Naive thymus-derived CD4-positive, alpha-beta T cell (primary cell): ENCODE measurements around the gene RNASE8. TPM values are rescaled to one million over a fixed set of nuclear protein-coding genes. Genes with fewer than 3 reads are reported as not detected.

Experiments
- ATAC-seq: fragments of 150-1000 bp; cut with Tn5 transposase; 2 replicates; pipeline ENCODE4 v1.10.0; 2021; ENCODE audit warnings: mild to moderate bottlenecking, moderate library complexity
- CTCF ChIA-PET: fragments of 350-600 bp; sonication (Branson Sonifier 250); formaldehyde crosslinking; loops from one replicate; lab custom pipeline; 2021; ENCODE audit warnings: antibody characterized with exemption; lab: Charles Lee
- POLR2A ChIA-PET: fragments of 350-600 bp; sonication (Branson Sonifier 250); formaldehyde crosslinking; loops from one replicate; lab custom pipeline; 2021; ENCODE audit warnings: antibody characterized with exemption, inconsistent platforms; lab: Charles Lee
- DNase-seq, 9 donors: peaks; one replicate each; pipeline versions ENCODE4 v3.0.0 to v3.0.0-alpha.2; 2020 to 2022; ENCODE audit warnings: mixed read lengths in 1 of 9
- H3K27ac ChIP-seq: one replicate; pipeline ENCODE4 v1.7.0; 2013; ENCODE audit warnings: mild to moderate bottlenecking, low read depth, low read length, moderate library complexity
- H3K27me3 ChIP-seq, 2 donors: one replicate each; pipeline ENCODE4 v1.7.0; 2013; ENCODE audit warnings: low read length in 2 of 2, mild to moderate bottlenecking in 2 of 2, moderate library complexity in 2 of 2; ENCODE audit not compliant: control insufficient read depth in 2 of 2, insufficient read depth in 2 of 2
- H3K36me3 ChIP-seq, 3 experiments: 1 replicate in 2 of 3; 2 replicates in 1 of 3; pipeline ENCODE4 v1.7.0; 2013; ENCODE audit warnings: low read length in 3 of 3, mild to moderate bottlenecking in 3 of 3, moderate library complexity in 1 of 3; ENCODE audit not compliant: insufficient read depth in 3 of 3, control insufficient read depth in 2 of 3
- H3K4me1 ChIP-seq, 2 donors: one replicate each; pipeline ENCODE4 v1.7.0; 2013; ENCODE audit warnings: low read length in 2 of 2, mild to moderate bottlenecking in 2 of 2, moderate library complexity in 1 of 2; ENCODE audit not compliant: control insufficient read depth in 2 of 2, insufficient read depth in 2 of 2
- H3K4me3 ChIP-seq: 2 replicates; pipeline ENCODE4 v1.7.0; 2013; ENCODE audit warnings: mild to moderate bottlenecking, low read length
- H3K9me3 ChIP-seq, 3 experiments: 1 replicate in 2 of 3; 2 replicates in 1 of 3; pipeline ENCODE4 v1.7.0; 2013; ENCODE audit warnings: low read length in 3 of 3; ENCODE audit not compliant: control insufficient read depth in 2 of 3
- H3K27ac Mint-ChIP-seq, 9 donors: one replicate each; pipeline ENCODE4 v1.8.0; 2020 to 2022; ENCODE audit warnings: mixed read lengths in 9 of 9, mild to moderate bottlenecking in 8 of 9, moderate library complexity in 5 of 9, inconsistent platforms in 2 of 9
- H3K27me3 Mint-ChIP-seq, 5 donors: one replicate each; pipeline ENCODE4 v1.8.0; 2021 to 2022; ENCODE audit warnings: mixed read lengths in 5 of 5, mild to moderate bottlenecking in 1 of 5
- H3K36me3 Mint-ChIP-seq, 5 donors: one replicate each; pipeline ENCODE4 v1.8.0; 2020 to 2022; ENCODE audit warnings: mixed read lengths in 5 of 5, mild to moderate bottlenecking in 3 of 5, inconsistent platforms in 1 of 5
- H3K4me1 Mint-ChIP-seq, 7 donors: one replicate each; pipeline ENCODE4 v1.8.0; 2020 to 2022; ENCODE audit warnings: mixed read lengths in 7 of 7, mild to moderate bottlenecking in 3 of 7, inconsistent platforms in 1 of 7
- H3K4me3 Mint-ChIP-seq, 10 donors: one replicate each; pipeline ENCODE4 v1.8.0; 2020 to 2022; ENCODE audit warnings: mild to moderate bottlenecking in 10 of 10, mixed read lengths in 10 of 10, moderate library complexity in 6 of 10, inconsistent platforms in 2 of 10
- H3K9me3 Mint-ChIP-seq, 11 donors: one replicate each; pipeline ENCODE4 v1.8.0; 2020 to 2022; ENCODE audit warnings: mixed read lengths in 11 of 11, mild to moderate bottlenecking in 4 of 11, inconsistent platforms in 1 of 11, moderate library complexity in 1 of 11
- intact Hi-C, 2 donors: fragments of 100-400 bp; cut with micrococcal nuclease; formaldehyde crosslinking; loops; one replicate each; pipeline ENCODE4 v1.15.1; 2023
- polyA plus RNA-seq, 2 donors: library from polyadenylated mRNA; unstranded; fragments of 300-500 nt; fragmentation: Illumina TruSeq; gene quantifications; one replicate each; pipeline ENCODE4 v1.2.3, GENCODE V29; 2021
- total RNA-seq, 6 experiments: library from RNA in 5 of 6; stranded (reverse) in 5 of 6; gene quantifications; 1 replicate in 5 of 6; 2 replicates in 1 of 6; pipeline ENCODE4 v1.2.3 and lab custom pipeline; 2021 to 2026

RNASE8 gene
- total and polyA plus RNA-seq, 7 experiments from 2014 or later, result not detected

GRCh38 chr14:21084396-21084795, 26.8 kb downstream of the RNASE8 start:
- intact Hi-C loops, result loop anchor here in 1 of 2 donors (10.0 kb wide), 1 partner anchor 1500 kb away; the partner anchor contains the start of gene DAD1
- ChIA-PET POLR2A (interaction anchor here (1.1 kb wide), 1 partner anchor 61 kb away, joined by 3 read pairs; no protein-coding TSS in a partner anchor), CTCF (interaction anchor here (0.9 kb wide), 1 partner anchor 70 kb away, joined by 3 read pairs; no protein-coding TSS in a partner anchor)
- no peak overlapping the region for H3K27ac ChIP-seq
- no peaks in the 10 kb centered on the region for H3K36me3 Mint-ChIP-seq
- no peaks in the 10 kb centered on the region for H3K36me3 ChIP-seq
- no peak overlapping the region for H3K4me3 Mint-ChIP-seq
- no peaks in the 10 kb centered on the region for H3K9me3 ChIP-seq
- H3K4me3 ChIP-seq, result no peak overlapping the region
- peaks cover 13 to 15% of the 10 kb centered on the region in 2 donors for H3K4me1 ChIP-seq
- ATAC-seq, result no peak
- peaks cover 16 to 30% (median 26%) of the 10 kb centered on the region in 7 donors for H3K4me1 Mint-ChIP-seq
- H3K27ac Mint-ChIP-seq, result peak overlapping the region in 5 of 9 donors; percentile 0 to 71 (median 28)
- peaks cover 0 to 5% (median 0%) of the 10 kb centered on the region in 11 donors for H3K9me3 Mint-ChIP-seq
- H3K27me3 ChIP-seq, result no peaks in the 10 kb centered on the region
- DNase-seq, result no peak
- peaks cover 0 to 3% (median 0%) of the 10 kb centered on the region in 5 donors for H3K27me3 Mint-ChIP-seq

- DNase-seq, result no peak
- no peaks in the 10 kb centered on the region for H3K27me3 ChIP-seq
- no peak overlapping the region for H3K27ac ChIP-seq
- H3K4me3 ChIP-seq, result no peak overlapping the region
- ATAC-seq, result no peak
- CTCF ChIA-PET, result no interaction called here
- peaks cover 0 to 1% (median 0%) of the 10 kb centered on the region in 5 donors for H3K27me3 Mint-ChIP-seq
- H3K36me3 Mint-ChIP-seq, result no peaks in the 10 kb centered on the region
- peaks cover 16 to 30% (median 27%) of the 10 kb centered on the region in 7 donors for H3K4me1 Mint-ChIP-seq
- POLR2A ChIA-PET, result no interaction called here
- peak overlapping the region in 7 of 9 donors; percentile 30 to 99 (median 94) for H3K27ac Mint-ChIP-seq
- peaks cover 13 to 15% of the 10 kb centered on the region in 2 donors for H3K4me1 ChIP-seq
- H3K9me3 ChIP-seq, result no peaks in the 10 kb centered on the region
- H3K36me3 ChIP-seq, result no peaks in the 10 kb centered on the region
- H3K4me3 Mint-ChIP-seq, result peak overlapping the region in 1 of 10 donors; percentile 53
- intact Hi-C loops, result loop anchor here (5.0 to 10.0 kb wide), 2 partner anchors 403 to 1500 kb away; partner anchors contain the start of genes DAD1 (in 1 of the 2) and RNASE4 (in 1 of the 2)
- peaks cover 0 to 5% (median 0%) of the 10 kb centered on the region in 11 donors for H3K9me3 Mint-ChIP-seq
Measured at GRCh38 chr14:21084998-21085853, 27.6 kb downstream of the RNASE8 start.

GRCh38 chr14:21086908-21087293, 29.3 kb downstream of the RNASE8 start:
- peaks cover 13 to 15% of the 10 kb centered on the region in 2 donors for H3K4me1 ChIP-seq
- no peak for ATAC-seq
- intact Hi-C loops, result loop anchor here (1.0 to 10.0 kb wide), 7 partner anchors 16 to 1498 kb away; partner anchors contain the start of genes APEX1 (in 1 of the 2), DAD1 (in 1 of the 2), NDRG2 (in 1 of the 2) and RNASE4 (in 1 of the 2)
- no peaks in the 10 kb centered on the region for H3K36me3 ChIP-seq
- no peaks in the 10 kb centered on the region for H3K27me3 Mint-ChIP-seq
- H3K9me3 Mint-ChIP-seq, result peaks cover 0 to 5% (median 0%) of the 10 kb centered on the region in 11 donors
- H3K9me3 ChIP-seq, result no peaks in the 10 kb centered on the region
- ChIA-PET CTCF (interaction anchor here (1.0 to 11.3 kb wide), 3 partner anchors 18 to 746 kb away, joined by 3 to 132 read pairs (median 37); no protein-coding TSS in a partner anchor), POLR2A (interaction anchor here (0.6 to 3.7 kb wide), 6 partner anchors 10 to 62 kb away, joined by 3 to 22 read pairs (median 4); partner anchors contain the start of gene TMEM253)
- no peaks in the 10 kb centered on the region for H3K27me3 ChIP-seq
- peak overlapping the region; percentile 60 for H3K27ac ChIP-seq
- H3K27ac Mint-ChIP-seq, result peak overlapping the region; percentile 86 to 99 (median 93)
- peak overlapping the region in 2 of 10 donors; percentile 5 to 54 for H3K4me3 Mint-ChIP-seq
- H3K4me3 ChIP-seq, result no peak overlapping the region
- peak in 1 of 9 donors; percentile 14 for DNase-seq
- H3K36me3 Mint-ChIP-seq, result no peaks in the 10 kb centered on the region
- H3K4me1 Mint-ChIP-seq, result peaks cover 16 to 31% (median 28%) of the 10 kb centered on the region in 7 donors

GRCh38 chr14:21087294-21088091, 29.9 kb downstream of the RNASE8 start:
- H3K4me1 Mint-ChIP-seq, result peaks cover 17 to 34% (median 29%) of the 10 kb centered on the region in 7 donors
- CTCF ChIA-PET, result interaction anchor here (0.6 to 11.3 kb wide), 4 partner anchors 16 to 746 kb away, joined by 3 to 132 read pairs (median 20); no protein-coding TSS in a partner anchor

GRCh38 chr14:21088687-21089086, 31.1 kb downstream of the RNASE8 start:
- CTCF ChIA-PET, result interaction anchor here (0.8 to 11.3 kb wide), 4 partner anchors 16 to 73 kb away, joined by 5 to 132 read pairs (median 21); no protein-coding TSS in a partner anchor
- DNase-seq (no peak), ATAC-seq (no peak)
- Histone ChIP-seq H3K27me3 (no peaks in the 10 kb centered on the region), H3K9me3 (no peaks in the 10 kb centered on the region), H3K36me3 (no peaks in the 10 kb centered on the region), H3K4me1 (peaks cover 13 to 15% of the 10 kb centered on the region in 2 donors), H3K4me3 (no peak overlapping the region), H3K27ac (peak overlapping the region; percentile 80)
- H3K27me3 Mint-ChIP-seq, result peaks cover 0 to 6% (median 0%) of the 10 kb centered on the region in 5 donors
- H3K36me3 Mint-ChIP-seq, result peaks cover 0 to 2% (median 0%) of the 10 kb centered on the region in 5 donors
- intact Hi-C loops, result loop anchor here (5.0 to 10.0 kb wide), 2 partner anchors 406 to 1496 kb away; partner anchors contain the start of genes DAD1 (in 1 of the 2) and RNASE4 (in 1 of the 2)
- peaks cover 21 to 37% (median 33%) of the 10 kb centered on the region in 7 donors for H3K4me1 Mint-ChIP-seq
- H3K9me3 Mint-ChIP-seq, result peaks cover 0 to 5% (median 0%) of the 10 kb centered on the region in 11 donors
- H3K4me3 Mint-ChIP-seq, result no peak overlapping the region
- peak overlapping the region; percentile 2 to 99 (median 91) for H3K27ac Mint-ChIP-seq
- POLR2A ChIA-PET, result interaction anchor here (1.1 to 3.7 kb wide), 4 partner anchors 9 to 18 kb away, joined by 5 to 22 read pairs (median 10); partner anchors contain the start of genes TMEM253 and ZNF219

More at GRCh38 chr14:21087294-21088091, 29.9 kb downstream of the RNASE8 start:
- Histone ChIP-seq H3K4me3 (no peak overlapping the region), H3K27ac (peak overlapping the region; percentile 80), H3K9me3 (no peaks in the 10 kb centered on the region), H3K36me3 (no peaks in the 10 kb centered on the region), H3K4me1 (peaks cover 13 to 15% of the 10 kb centered on the region in 2 donors), H3K27me3 (no peaks in the 10 kb centered on the region)
- H3K27me3 Mint-ChIP-seq, result no peaks in the 10 kb centered on the region
- POLR2A ChIA-PET, result interaction anchor here (0.6 to 3.7 kb wide), 7 partner anchors 9 to 73 kb away, joined by 3 to 22 read pairs (median 4); partner anchors contain the start of gene TMEM253
- intact Hi-C loops, result loop anchor here (1.0 to 10.0 kb wide), 7 partner anchors 16 to 1497 kb away; partner anchors contain the start of genes APEX1 (in 1 of the 2), DAD1 (in 1 of the 2), NDRG2 (in 1 of the 2) and RNASE4 (in 1 of the 2)
- H3K27ac Mint-ChIP-seq, result peak overlapping the region; percentile 86 to 99 (median 93)
- H3K4me3 Mint-ChIP-seq, result peak overlapping the region in 8 of 10 donors; percentile 2 to 66 (median 42)
- H3K9me3 Mint-ChIP-seq, result peaks cover 0 to 5% (median 0%) of the 10 kb centered on the region in 11 donors
- DNase-seq, result peak in 8 of 9 donors; percentile 36 to 98 (median 94)
- ATAC-seq, result peak; percentile 89
- peaks cover 0 to 1% (median 0%) of the 10 kb centered on the region in 5 donors for H3K36me3 Mint-ChIP-seq
